HepG2 (cell line): ENCODE results near the gene VSTM5.

Source experiments
- CHD2 ChIP-seq: IDR thresholded peaks from 2 replicates; pipeline ENCODE4 v1.6.1; 2011; ENCODE audit warnings: low read depth, low read length, improper control_type of control experiment
- MYC ChIP-seq: sonication (generic); formaldehyde crosslinking; IDR thresholded peaks from 2 replicates; pipeline ENCODE4 v1.9.0; 2021; ENCODE audit warnings: missing genetic modification reagents, borderline replicate concordance
- NR2F6 ChIP-seq, 2 experiments: IDR thresholded peaks; 2 replicates each; pipeline ENCODE4 v1.6.1; 2016; ENCODE audit warnings: antibody characterized with exemption in 1 of 2, mild to moderate bottlenecking in 1 of 2
- STAG1 ChIP-seq: sonication (generic); formaldehyde crosslinking; IDR thresholded peaks from 2 replicates; pipeline ENCODE4 v1.4.0; 2020; ENCODE audit warnings: missing genetic modification reagents
- ZBTB8A ChIP-seq: sonication (generic); formaldehyde crosslinking; IDR thresholded peaks from 2 replicates; pipeline ENCODE4 v1.4.0; 2020; ENCODE audit warnings: mild to moderate bottlenecking, low read depth, missing genetic modification reagents, borderline replicate concordance
- TF ChIP-seq, protein P1 (sequence below): sonication (generic); formaldehyde crosslinking; IDR thresholded peaks from 2 replicates; pipeline ENCODE4 v1.5.0; 2020; ENCODE audit warnings: mild to moderate bottlenecking, missing genetic modification reagents, moderate library complexity
- TF ChIP-seq, protein P2 (sequence below): sonication (generic); formaldehyde crosslinking; IDR thresholded peaks from 2 replicates; pipeline ENCODE4 v1.5.1; 2020; ENCODE audit warnings: missing genetic modification reagents, mild to moderate bottlenecking, borderline replicate concordance

DNA sequence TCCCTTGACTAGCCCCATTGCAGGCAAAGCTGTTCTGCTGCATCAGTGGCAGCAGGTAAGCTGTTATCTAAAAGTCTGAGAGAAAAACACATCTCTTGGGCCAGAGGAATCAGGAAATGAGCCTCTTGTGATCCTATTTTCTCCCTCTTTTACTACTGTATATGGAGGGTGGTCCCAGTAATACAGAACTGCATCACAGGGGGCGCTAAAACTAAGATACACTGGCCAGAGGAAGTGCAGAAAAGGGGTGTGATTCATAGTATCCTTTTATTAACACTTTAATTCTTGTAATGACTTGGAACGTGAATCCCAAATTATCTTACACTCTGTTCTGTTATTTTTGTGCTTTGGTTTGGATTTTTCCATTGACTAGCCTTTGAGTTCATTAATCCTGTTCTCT lies 75.1 kb downstream of the VSTM5 start:
- TF ChIP-seq NR2F6 (IDR thresholded peaks at IDR 0.05) (no peak), NR2F6 (CRISPR knock-in tag; IDR thresholded peaks at IDR 0.05) (no peak), ZBTB8A (no peak), CHD2 (no peak), MYC (no peak), STAG1 (no peak)
- TF ChIP-seq, protein P1, sequence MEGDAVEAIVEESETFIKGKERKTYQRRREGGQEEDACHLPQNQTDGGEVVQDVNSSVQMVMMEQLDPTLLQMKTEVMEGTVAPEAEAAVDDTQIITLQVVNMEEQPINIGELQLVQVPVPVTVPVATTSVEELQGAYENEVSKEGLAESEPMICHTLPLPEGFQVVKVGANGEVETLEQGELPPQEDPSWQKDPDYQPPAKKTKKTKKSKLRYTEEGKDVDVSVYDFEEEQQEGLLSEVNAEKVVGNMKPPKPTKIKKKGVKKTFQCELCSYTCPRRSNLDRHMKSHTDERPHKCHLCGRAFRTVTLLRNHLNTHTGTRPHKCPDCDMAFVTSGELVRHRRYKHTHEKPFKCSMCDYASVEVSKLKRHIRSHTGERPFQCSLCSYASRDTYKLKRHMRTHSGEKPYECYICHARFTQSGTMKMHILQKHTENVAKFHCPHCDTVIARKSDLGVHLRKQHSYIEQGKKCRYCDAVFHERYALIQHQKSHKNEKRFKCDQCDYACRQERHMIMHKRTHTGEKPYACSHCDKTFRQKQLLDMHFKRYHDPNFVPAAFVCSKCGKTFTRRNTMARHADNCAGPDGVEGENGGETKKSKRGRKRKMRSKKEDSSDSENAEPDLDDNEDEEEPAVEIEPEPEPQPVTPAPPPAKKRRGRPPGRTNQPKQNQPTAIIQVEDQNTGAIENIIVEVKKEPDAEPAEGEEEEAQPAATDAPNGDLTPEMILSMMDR (CRISPR knock-in tag) = peak; percentile 33
- TF ChIP-seq, protein P2, sequence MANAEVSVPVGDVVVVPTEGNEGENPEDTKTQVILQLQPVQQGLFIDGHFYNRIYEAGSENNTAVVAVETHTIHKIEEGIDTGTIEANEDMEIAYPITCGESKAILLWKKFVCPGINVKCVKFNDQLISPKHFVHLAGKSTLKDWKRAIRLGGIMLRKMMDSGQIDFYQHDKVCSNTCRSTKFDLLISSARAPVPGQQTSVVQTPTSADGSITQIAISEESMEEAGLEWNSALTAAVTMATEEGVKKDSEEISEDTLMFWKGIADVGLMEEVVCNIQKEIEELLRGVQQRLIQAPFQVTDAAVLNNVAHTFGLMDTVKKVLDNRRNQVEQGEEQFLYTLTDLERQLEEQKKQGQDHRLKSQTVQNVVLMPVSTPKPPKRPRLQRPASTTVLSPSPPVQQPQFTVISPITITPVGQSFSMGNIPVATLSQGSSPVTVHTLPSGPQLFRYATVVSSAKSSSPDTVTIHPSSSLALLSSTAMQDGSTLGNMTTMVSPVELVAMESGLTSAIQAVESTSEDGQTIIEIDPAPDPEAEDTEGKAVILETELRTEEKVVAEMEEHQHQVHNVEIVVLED = no peak
